Stimulated activated CD8-positive, alpha-beta memory T cell treated with anti-CD3 and anti-CD28 coated beads, Interleukin-15, amount 100 ng/mL, for 48 hours (primary cell): Measurements from ENCODE around the gene NID2.

ENCODE experiments used
- DNase-seq, 2 donors: peaks; one replicate each; pipeline ENCODE4 v3.0.0-alpha.2; 2020; ENCODE audit warnings: low read depth in 2 of 2

The NID2 gene

DNA sequence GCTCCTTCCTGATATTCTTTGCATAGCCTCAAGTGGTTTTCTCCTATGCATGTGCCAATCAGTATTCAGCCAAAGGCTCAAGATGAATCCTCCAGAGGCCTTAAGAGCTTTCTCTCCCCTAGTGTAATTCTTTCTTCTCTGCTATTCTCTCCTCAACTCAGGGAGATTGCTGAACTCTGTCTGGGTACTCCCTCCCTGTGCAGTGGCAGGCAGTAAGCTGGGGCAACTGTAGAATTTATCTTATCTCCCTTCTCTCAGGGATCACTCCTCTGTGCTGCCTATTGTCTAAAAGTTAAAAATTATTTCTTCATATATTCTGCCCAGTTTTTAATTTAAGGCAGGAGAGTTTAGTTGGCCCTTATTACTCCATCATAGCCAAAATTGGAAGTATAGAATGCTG lies 108.0 kb downstream of the NID2 start:
- DNase-seq, result no peak

DNA sequence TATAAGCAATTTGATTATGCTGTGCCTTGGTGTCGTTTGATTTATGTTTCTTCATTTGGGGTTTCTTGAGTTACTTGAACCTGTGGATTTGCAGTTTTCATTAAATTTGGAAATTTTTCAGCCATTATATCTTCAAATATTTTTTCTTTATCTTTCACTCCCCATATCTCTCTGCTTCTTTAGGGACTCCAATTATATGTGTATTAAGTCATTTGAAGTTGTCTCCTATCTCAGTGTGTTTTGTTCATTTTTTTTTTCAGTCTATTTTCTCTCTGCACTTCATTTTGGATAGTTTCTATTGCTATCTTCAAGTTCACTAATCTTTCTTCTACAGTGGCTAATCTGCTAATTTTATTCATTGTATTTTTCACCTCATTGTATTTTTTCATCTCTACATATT lies 108.9 kb downstream of the NID2 start:
- no peak for DNase-seq

DNA sequence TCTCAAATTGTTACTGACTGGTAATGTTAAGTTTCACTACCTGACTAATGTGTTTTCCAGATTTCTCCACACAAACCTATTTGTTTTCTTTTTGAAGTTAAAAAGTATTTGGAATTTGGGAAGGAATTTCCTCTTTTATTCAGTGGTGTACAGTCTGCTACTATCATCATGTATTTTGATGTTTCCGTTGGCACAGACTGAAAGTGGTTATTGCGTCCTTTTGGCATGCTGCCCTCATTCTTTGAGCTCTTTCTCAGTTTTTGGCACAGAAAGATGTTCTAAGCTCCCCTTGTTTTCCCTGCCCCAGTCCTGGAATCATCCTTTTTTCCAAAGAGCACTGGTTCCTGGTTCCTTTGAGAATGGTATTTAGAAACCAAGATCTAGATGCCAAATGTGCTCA lies 110.9 kb downstream of the NID2 start:
- DNase-seq, result no peak
